ENCODE data around the gene ZNF652. TPM values are rescaled to one million over a fixed set of nuclear protein-coding genes. Genes with fewer than 3 reads are reported as not detected.

The ZNF652 gene
- total RNA-seq, 1 donor from 2014 or later = 52.7 TPM

DNA sequence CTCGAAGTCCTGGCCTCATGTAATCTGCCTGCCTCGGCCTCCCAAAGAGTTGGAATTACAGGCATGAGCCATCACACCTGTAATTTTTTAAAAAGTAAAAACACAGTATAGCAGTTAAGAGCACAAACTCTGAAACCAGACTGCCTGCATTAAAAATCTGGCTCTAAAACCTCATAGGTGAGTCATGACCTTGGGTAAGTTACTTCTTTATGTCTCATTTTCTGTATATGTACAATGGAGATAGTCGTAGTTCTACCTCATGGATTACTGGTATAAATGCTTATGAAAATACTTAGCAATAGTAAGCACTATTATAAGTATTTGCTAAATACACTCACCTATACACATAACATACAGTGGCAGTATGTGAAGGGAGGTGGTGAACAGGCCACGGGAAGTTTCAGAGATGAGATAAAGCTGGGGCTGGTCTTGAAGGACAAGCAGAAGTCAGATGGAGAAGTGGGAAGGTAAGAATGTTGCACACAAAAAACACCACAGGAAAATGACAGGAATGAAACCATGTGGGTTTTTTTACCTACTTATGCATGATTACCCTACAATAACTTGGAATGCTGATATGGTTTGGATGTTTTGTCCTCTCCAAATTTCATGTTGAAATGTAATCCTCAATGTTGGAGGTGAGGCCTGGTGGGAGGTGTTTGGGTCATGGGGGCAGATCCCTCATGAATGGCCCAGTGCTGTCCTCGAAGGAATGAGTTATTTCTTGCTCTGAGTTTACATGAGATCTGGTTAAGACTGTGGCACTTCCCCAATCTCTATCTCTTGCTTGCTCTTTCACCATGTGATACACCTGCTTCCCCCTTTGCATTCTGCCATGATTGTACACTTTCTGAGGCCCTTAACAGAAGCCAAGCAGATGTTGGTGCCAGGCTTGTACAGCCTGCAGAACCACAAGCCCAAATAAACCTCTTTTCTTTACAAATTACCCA, 33.9 kb downstream of the ZNF652 start:
- Mint-ChIP-seq H3K27ac (peak overlapping the region; percentile 2), H3K4me3 (ENCODE audit: low read depth) (no peak overlapping the region)

DNA sequence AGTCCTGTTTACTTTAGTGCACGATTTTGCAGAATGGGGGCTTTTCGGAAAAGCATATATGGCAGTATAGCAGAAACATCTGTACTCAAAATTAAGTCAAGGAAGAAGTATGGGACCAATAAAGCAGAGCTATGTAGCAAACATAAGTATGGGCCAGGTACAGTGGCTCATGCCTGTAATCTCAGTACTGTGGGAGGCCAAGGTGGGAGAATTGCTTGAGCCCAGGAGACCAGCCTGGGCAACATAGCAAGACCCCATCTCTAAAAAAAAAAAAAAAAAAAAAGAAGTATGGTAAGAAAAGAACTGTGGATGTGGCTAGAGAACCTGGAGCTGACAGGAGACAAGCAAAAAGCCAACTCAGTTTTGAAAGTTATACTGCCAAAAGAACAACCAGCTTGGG, 36.1 kb downstream of the ZNF652 start:
- H3K9me3 Mint-ChIP-seq (ENCODE audit: low read depth) = no peaks in the 10 kb centered on the region
- TF ChIP-seq, protein P1, sequence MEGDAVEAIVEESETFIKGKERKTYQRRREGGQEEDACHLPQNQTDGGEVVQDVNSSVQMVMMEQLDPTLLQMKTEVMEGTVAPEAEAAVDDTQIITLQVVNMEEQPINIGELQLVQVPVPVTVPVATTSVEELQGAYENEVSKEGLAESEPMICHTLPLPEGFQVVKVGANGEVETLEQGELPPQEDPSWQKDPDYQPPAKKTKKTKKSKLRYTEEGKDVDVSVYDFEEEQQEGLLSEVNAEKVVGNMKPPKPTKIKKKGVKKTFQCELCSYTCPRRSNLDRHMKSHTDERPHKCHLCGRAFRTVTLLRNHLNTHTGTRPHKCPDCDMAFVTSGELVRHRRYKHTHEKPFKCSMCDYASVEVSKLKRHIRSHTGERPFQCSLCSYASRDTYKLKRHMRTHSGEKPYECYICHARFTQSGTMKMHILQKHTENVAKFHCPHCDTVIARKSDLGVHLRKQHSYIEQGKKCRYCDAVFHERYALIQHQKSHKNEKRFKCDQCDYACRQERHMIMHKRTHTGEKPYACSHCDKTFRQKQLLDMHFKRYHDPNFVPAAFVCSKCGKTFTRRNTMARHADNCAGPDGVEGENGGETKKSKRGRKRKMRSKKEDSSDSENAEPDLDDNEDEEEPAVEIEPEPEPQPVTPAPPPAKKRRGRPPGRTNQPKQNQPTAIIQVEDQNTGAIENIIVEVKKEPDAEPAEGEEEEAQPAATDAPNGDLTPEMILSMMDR (IDR thresholded peaks at IDR 0.05; ENCODE audit: unreplicated experiment) = no peak
- H3K4me3 Mint-ChIP-seq (ENCODE audit: low read depth) = no peak overlapping the region
- H3K27me3 Mint-ChIP-seq = no peaks in the 10 kb centered on the region
- no peak for DNase-seq (ENCODE audit: low spot score, unreplicated experiment)
- peaks cover 1% of the 10 kb centered on the region for H3K4me1 Mint-ChIP-seq (ENCODE audit: low read depth)
- no peaks in the 10 kb centered on the region for H3K36me3 Mint-ChIP-seq (ENCODE audit: insufficient read depth)
- no peak overlapping the region for H3K27ac Mint-ChIP-seq

More for the DNA sequence above, 33.9 kb downstream of the ZNF652 start:
- no peaks in the 10 kb centered on the region for H3K36me3 Mint-ChIP-seq (ENCODE audit: insufficient read depth)
- peaks cover 1% of the 10 kb centered on the region for H3K4me1 Mint-ChIP-seq (ENCODE audit: low read depth)
- H3K9me3 Mint-ChIP-seq (ENCODE audit: low read depth) = no peaks in the 10 kb centered on the region
- DNase-seq (ENCODE audit: low spot score, unreplicated experiment) = no peak
- H3K27me3 Mint-ChIP-seq = no peaks in the 10 kb centered on the region
- TF ChIP-seq, protein P1 (IDR thresholded peaks at IDR 0.05; ENCODE audit: unreplicated experiment) = no peak

DNA sequence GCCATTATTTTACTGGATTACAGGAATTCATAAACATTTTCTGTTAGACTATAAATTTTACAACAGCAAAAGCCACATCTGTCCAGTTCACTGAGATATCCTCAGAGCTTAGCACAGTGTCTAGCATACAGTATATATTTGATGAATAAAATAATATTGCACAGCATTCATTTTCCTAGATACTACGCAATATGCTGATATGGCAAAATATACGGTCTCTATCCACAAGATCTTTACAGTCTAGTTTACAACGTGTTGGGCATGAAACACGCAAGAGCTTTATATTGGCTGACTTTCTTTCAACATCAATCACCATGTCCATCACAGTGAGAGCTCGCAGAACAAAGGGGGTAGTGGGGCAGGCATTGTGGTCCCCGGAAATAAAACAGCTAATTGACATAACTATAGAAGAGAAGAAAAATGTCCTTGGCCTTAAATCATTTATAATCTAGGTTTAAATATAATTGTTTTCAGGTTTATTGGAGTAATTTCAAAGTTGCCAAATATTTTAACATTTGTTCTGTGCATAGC, 43.5 kb downstream of the ZNF652 start:
- no peaks in the 10 kb centered on the region for H3K27me3 Mint-ChIP-seq
- peaks cover 2% of the 10 kb centered on the region for H3K4me1 Mint-ChIP-seq (ENCODE audit: low read depth)
- H3K9me3 Mint-ChIP-seq (ENCODE audit: low read depth) = no peaks in the 10 kb centered on the region
- no peak overlapping the region for H3K27ac Mint-ChIP-seq
- TF ChIP-seq, protein P1 (IDR thresholded peaks at IDR 0.05; ENCODE audit: unreplicated experiment) = no peak
- no peak overlapping the region for H3K4me3 Mint-ChIP-seq (ENCODE audit: low read depth)
- H3K36me3 Mint-ChIP-seq (ENCODE audit: insufficient read depth) = no peaks in the 10 kb centered on the region
- DNase-seq (ENCODE audit: low spot score, unreplicated experiment) = no peak

DNA sequence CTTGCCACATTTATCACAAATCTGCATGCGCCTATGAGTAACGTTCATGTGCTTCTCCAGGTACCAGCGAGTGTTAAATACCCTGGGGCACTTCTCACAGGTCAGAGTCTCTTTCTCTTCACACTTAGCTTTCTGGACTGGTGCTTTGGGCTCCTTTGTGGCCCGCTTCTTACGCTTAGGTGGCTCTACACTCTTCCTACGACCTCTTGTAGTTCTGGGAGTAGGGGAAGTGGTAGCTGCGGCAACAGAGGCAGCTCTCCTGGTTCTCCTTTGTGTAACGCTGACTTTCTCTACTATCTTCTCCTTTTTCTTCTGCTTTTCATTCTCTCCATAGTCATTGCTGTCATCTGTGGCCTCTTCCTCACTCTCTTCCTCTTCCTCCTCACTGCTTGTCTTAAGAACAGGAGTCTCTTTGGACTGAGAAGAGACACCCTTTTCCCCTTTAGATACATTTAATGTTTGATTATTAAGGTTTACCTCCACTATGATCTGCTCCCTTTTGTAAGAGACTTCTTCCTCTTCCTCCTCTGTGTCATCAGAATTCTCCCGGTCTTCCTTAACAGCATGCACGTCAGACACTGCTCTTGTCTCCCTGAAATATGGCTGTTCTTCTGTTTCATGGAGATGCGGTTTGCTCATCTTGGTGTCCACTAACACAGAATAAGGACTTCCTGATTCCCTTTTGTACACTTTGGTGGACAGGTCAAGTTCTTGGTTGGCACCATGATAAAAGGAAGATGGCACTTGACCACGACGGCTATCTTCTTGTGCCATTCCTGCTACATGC, 45.0 kb downstream of the ZNF652 start:
- DNase-seq (ENCODE audit: low spot score, unreplicated experiment) = no peak
- Mint-ChIP-seq H3K27me3 (no peaks in the 10 kb centered on the region), H3K4me3 (ENCODE audit: low read depth) (no peak overlapping the region), H3K27ac (peak overlapping the region; percentile 29), H3K36me3 (ENCODE audit: insufficient read depth) (peaks cover 2% of the 10 kb centered on the region), H3K4me1 (ENCODE audit: low read depth) (peaks cover 2% of the 10 kb centered on the region), H3K9me3 (ENCODE audit: low read depth) (no peaks in the 10 kb centered on the region)
- TF ChIP-seq, protein P1 (IDR thresholded peaks at IDR 0.05; ENCODE audit: unreplicated experiment) = no peak

DNA sequence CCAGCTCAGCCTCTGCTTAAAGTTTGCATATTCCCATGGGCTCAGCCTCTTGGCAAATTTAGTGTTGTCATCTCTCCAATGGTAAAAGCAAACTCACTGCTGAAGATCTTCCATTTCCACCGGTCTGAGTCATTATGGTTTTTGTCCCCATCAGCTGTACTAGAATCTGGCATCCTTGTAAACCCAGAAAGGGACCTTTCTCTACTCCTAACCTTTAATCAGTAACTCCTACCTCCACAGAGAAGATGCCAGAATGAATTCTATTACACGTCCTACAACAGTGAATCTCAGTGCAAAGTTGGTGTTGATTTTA, 45.8 kb downstream of the ZNF652 start:
- Mint-ChIP-seq H3K9me3 (ENCODE audit: low read depth) (no peaks in the 10 kb centered on the region), H3K4me3 (ENCODE audit: low read depth) (no peak overlapping the region), H3K27ac (no peak overlapping the region), H3K36me3 (ENCODE audit: insufficient read depth) (peaks cover 2% of the 10 kb centered on the region), H3K4me1 (ENCODE audit: low read depth) (peaks cover 2% of the 10 kb centered on the region), H3K27me3 (no peaks in the 10 kb centered on the region)
- TF ChIP-seq, protein P1 (IDR thresholded peaks at IDR 0.05; ENCODE audit: unreplicated experiment) = no peak
- DNase-seq (ENCODE audit: low spot score, unreplicated experiment) = no peak
